ENCODE results near the gene TMEM209.

- no peak for TF ChIP-seq EZH2 (IDR thresholded peaks at IDR 0.05)
- no peak for TF ChIP-seq POLR2AphosphoS5 (IDR thresholded peaks at IDR 0.05; ENCODE audit: borderline replicate concordance, low read depth, low read length)
- TF ChIP-seq FOXP2 (optimal IDR thresholded peaks at IDR 0.05; ENCODE audit: control extremely low read depth, extremely low read length, insufficient read depth) = no peak
These were observed 37.2 kb upstream of the TMEM209 start for GRCh38 chr7:130242198-130243014.

Data from SK-N-MC (cell line).